Fibroblast of the conjunctiva (primary cell): ENCODE data around the gene PRKACA.
A peak's percentile ranks its signal among the peaks of the same experiment; 100 is the strongest.
"Not testable (repeated sequence)": the region's sequence is repeated elsewhere in the genome, so short reads cannot be mapped to it uniquely, and the experiment has no call there.

ENCODE experiments used
- DNase-seq: peaks from one replicate; pipeline ENCODE4 v3.0.0-alpha.2; 2010; ENCODE audit warnings: low read depth

The PRKACA gene

GRCh38 chr19:14147797-14148605, 30.4 kb upstream of the PRKACA start:
- DNase-seq = peak; percentile 52

- peak; percentile 63 for DNase-seq
Measured at GRCh38 chr19:14146789-14147216, 29.2 kb upstream of the PRKACA start.

GRCh38 chr19:14146169-14146568, 28.6 kb upstream of the PRKACA start:
- DNase-seq = not testable (repeated sequence)

GRCh38 chr19:14145381-14145780, 27.8 kb upstream of the PRKACA start:
- no peak for DNase-seq

GRCh38 chr19:14142262-14143190, 25.0 kb upstream of the PRKACA start:
- no peak for DNase-seq

- DNase-seq = no peak
Measured at GRCh38 chr19:14141041-14141440, 23.5 kb upstream of the PRKACA start.

- DNase-seq = no peak
Measured at GRCh38 chr19:14139944-14140343, 22.4 kb upstream of the PRKACA start.

- no peak for DNase-seq
Measured at GRCh38 chr19:14138576-14139265, 21.2 kb upstream of the PRKACA start.

- DNase-seq = peak; percentile 100
Measured at GRCh38 chr19:14136509-14137281, 19.1 kb upstream of the PRKACA start, which contains the start of gene ASF1B. Gene ASF1B (minus strand): TSS chr19:14136589. CDS start chr19:14136456, 133 bp downstream.

GRCh38 chr19:14135985-14136508, 18.5 kb upstream of the PRKACA start:
- no peak for DNase-seq

GRCh38 chr19:14135355-14135754, 17.8 kb upstream of the PRKACA start:
- no peak for DNase-seq

GRCh38 chr19:14127929-14128509, 10.5 kb upstream of the PRKACA start:
- DNase-seq = no peak

- no peak for DNase-seq
Measured at GRCh38 chr19:14127176-14127575, 9.6 kb upstream of the PRKACA start.

GRCh38 chr19:14122924-14123323, 5.4 kb upstream of the PRKACA start:
- DNase-seq = no peak

- DNase-seq = no peak
Measured at GRCh38 chr19:14120497-14120780, 2.9 kb upstream of the PRKACA start.

- no peak for DNase-seq
Measured at GRCh38 chr19:14119644-14120496, 2.3 kb upstream of the PRKACA start.

GRCh38 chr19:14119146-14119545, 1.6 kb upstream of the PRKACA start:
- no peak for DNase-seq

- peak; percentile 63 for DNase-seq
Measured at GRCh38 chr19:14118165-14119051, 846 bp upstream of the PRKACA start.
